ENCODE measurements around the gene INSYN2B.

GRCh38 chr5:169979871-169980270 lies 424 bp downstream of the INSYN2B start:
- TF ChIP-seq CTCF (IDR thresholded peaks at IDR 0.05) = no peak
- no peak for TF ChIP-seq POLR2A (IDR thresholded peaks at IDR 0.05)

Measured in heart left ventricle (tissue), 13 donors.